Keratinocyte (primary cell): ENCODE measurements around the gene ACOT6.

Source experiments
- CTCF ChIP-seq, 3 experiments: IDR thresholded peaks in 1 of 3; conservative IDR thresholded peaks in 1 of 3; optimal IDR thresholded peaks in 1 of 3; 2 replicates in 2 of 3; 3 replicates in 1 of 3; pipeline versions ENCODE3 to v1.5.1; 2011; ENCODE audit warnings: low read length in 3 of 3, mild to moderate bottlenecking in 3 of 3, moderate library complexity in 2 of 3, control low read depth in 1 of 3, inconsistent platforms in 1 of 3; ENCODE audit not compliant: insufficient read depth in 2 of 3; ENCODE audit errors: extremely low read depth in 1 of 3
- EZH2 ChIP-seq: IDR thresholded peaks from one replicate; pipeline ENCODE4 v1.6.1; 2012; ENCODE audit warnings: inconsistent platforms, mild to moderate bottlenecking, low read length, moderate library complexity

DNA sequence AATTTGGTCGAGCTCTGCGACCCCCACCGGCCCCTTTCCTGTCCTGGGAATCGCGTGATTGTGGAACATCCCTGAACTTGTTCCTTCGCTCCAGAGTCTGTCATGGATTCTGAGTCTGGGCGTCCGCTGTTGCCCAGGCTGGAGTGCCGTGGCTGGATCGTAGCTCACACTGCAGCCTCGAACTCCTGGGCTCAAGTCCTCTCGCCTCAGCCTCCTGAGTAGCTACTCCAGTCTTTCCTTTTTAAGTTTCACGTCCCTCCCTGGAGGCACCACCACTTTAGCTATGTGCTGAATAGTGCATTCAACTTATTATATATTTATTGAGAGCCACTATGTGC is 698 bp downstream of the ACOT6 start:
- no peak for TF ChIP-seq CTCF (optimal IDR thresholded peaks at IDR 0.05 in 1 of 3, IDR thresholded peaks at IDR 0.05 in 1 of 3, conservative IDR thresholded peaks at IDR 0.05 in 1 of 3; ENCODE audit: extremely low read depth in 1 of 3, insufficient read depth in 2 of 3, low read length in 3 of 3)
- TF ChIP-seq EZH2 = no peak
